WTC11 (cell line): ENCODE results near the gene RAI14. TPM values are rescaled to one million over a fixed set of nuclear protein-coding genes. Genes with fewer than 3 reads are reported as not detected.

Experiments
- ATAC-seq: fragments of 200-7000 bp; cut with Tn5 transposase; 2 replicates; pipeline ENCODE4 v1.10.0; 2021; ENCODE audit warnings: mild to moderate bottlenecking, moderate library complexity
- Bru-seq: library from RNA; stranded (reverse); fragments of 400-500 nt; gene quantifications from one replicate; lab custom pipeline; 2021; lab: Mats Ljungman, UMichigan
- CTCF ChIA-PET: fragments of 300-600 bp; sonication (Branson Sonifier 250); formaldehyde crosslinking; loops from one replicate; lab custom pipeline; 2021; ENCODE audit warnings: antibody characterized with exemption; lab: Charles Lee
- POLR2A ChIA-PET: fragments of 350-600 bp; sonication (Branson Sonifier 250); formaldehyde crosslinking; loops from one replicate; lab custom pipeline; 2021; ENCODE audit warnings: antibody characterized with exemption; lab: Charles Lee
- DNase-seq: peaks from one replicate; pipeline ENCODE4 v3.0.0; 2021; ENCODE audit warnings: low spot score
- H3K27ac Mint-ChIP-seq: 2 replicates; pipeline ENCODE4 v1.8.0; 2021; ENCODE audit warnings: mixed read lengths
- H3K27me3 Mint-ChIP-seq: 2 replicates; pipeline ENCODE4 v1.8.0; 2021; ENCODE audit warnings: low read depth, mild to moderate bottlenecking, moderate library complexity, mixed read lengths
- H3K36me3 Mint-ChIP-seq: 2 replicates; pipeline ENCODE4 v1.8.0; 2021; ENCODE audit warnings: mixed read lengths
- H3K4me1 Mint-ChIP-seq: 2 replicates; pipeline ENCODE4 v1.8.0; 2022; ENCODE audit warnings: mixed read lengths
- H3K4me3 Mint-ChIP-seq: 2 replicates; pipeline ENCODE4 v1.8.0; 2021; ENCODE audit warnings: mild to moderate bottlenecking, moderate library complexity, mixed read lengths
- H3K9me3 Mint-ChIP-seq: 2 replicates; pipeline ENCODE4 v1.8.0; 2021; ENCODE audit warnings: mixed read lengths
- CBFB ChIP-seq: sonication (generic); formaldehyde crosslinking; IDR thresholded peaks from 2 replicates; pipeline ENCODE4 v1.8.1; 2022; ENCODE audit warnings: mild to moderate bottlenecking, low read depth, missing genetic modification reagents
- CREM ChIP-seq: sonication (generic); formaldehyde crosslinking; IDR thresholded peaks from 2 replicates; pipeline ENCODE4 v1.8.1; 2022; ENCODE audit warnings: mild to moderate bottlenecking, missing genetic modification reagents, moderate library complexity
- ESRRA ChIP-seq: sonication (generic); formaldehyde crosslinking; IDR thresholded peaks from 2 replicates; pipeline ENCODE4 v1.8.1; 2022; ENCODE audit warnings: mild to moderate bottlenecking, missing genetic modification reagents, borderline replicate concordance
- GABPB1 ChIP-seq: sonication (generic); formaldehyde crosslinking; IDR thresholded peaks from 2 replicates; pipeline ENCODE4 v1.8.1; 2023; ENCODE audit warnings: mild to moderate bottlenecking, missing genetic modification reagents
- GRHL2 ChIP-seq: fragments of 250-450 bp; sonication (Bioruptor Pico); IDR thresholded peaks from 2 replicates; pipeline ENCODE4 v1.8.0; 2022; ENCODE audit warnings: mild to moderate bottlenecking, moderate library complexity; ENCODE audit not compliant: insufficient replicate concordance, severe bottlenecking
- MXD4 ChIP-seq: fragments of 250-450 bp; sonication (Bioruptor Pico); IDR thresholded peaks from 2 replicates; pipeline ENCODE4 v1.8.0; 2021; ENCODE audit warnings: mild to moderate bottlenecking, moderate library complexity, borderline replicate concordance
- SMAD4 ChIP-seq: sonication (generic); formaldehyde crosslinking; IDR thresholded peaks from 2 replicates; pipeline ENCODE4 v1.8.0; 2022; ENCODE audit warnings: mild to moderate bottlenecking, missing genetic modification reagents
- SP1 ChIP-seq: sonication (generic); formaldehyde crosslinking; conservative IDR thresholded peaks from 2 replicates; pipeline ENCODE4 v1.8.1; 2022; ENCODE audit warnings: missing genetic modification reagents
- ZNF121 ChIP-seq: sonication (generic); formaldehyde crosslinking; IDR thresholded peaks from 2 replicates; pipeline ENCODE4 v1.8.0; 2023; ENCODE audit warnings: missing genetic modification reagents
- ZNF219 ChIP-seq: sonication (generic); formaldehyde crosslinking; IDR thresholded peaks from 2 replicates; pipeline ENCODE4 v1.8.0; 2023; ENCODE audit warnings: missing genetic modification reagents, mild to moderate bottlenecking, borderline replicate concordance
- ZNF416 ChIP-seq: fragments of 250-450 bp; sonication (Bioruptor Pico); IDR thresholded peaks from 2 replicates; pipeline ENCODE4 v1.9.0; 2021; ENCODE audit warnings: mild to moderate bottlenecking, inconsistent platforms
- ZNF671 ChIP-seq: fragments of 250-450 bp; sonication (Bioruptor Pico); IDR thresholded peaks from 2 replicates; pipeline ENCODE4 v1.8.0; 2021; ENCODE audit warnings: mild to moderate bottlenecking
- long read RNA-seq, 3 experiments: library from RNA in 1 of 3; library from capped mRNA in 1 of 3; library from polyadenylated mRNA in 1 of 3; unstranded in 2 of 3; stranded (forward) in 1 of 3; transcript quantifications; one replicate each; pipeline ENCODE4 v2.0.0, GENCODE V29; 2021
- total RNA-seq: library from RNA; stranded (reverse); gene quantifications from 3 replicates; pipeline ENCODE4 v1.2.3, GENCODE V29; 2021
- TF ChIP-seq, protein P1 (sequence below): sonication (generic); formaldehyde crosslinking; IDR thresholded peaks from 2 replicates; pipeline ENCODE4 v1.8.1; 2023; ENCODE audit warnings: mild to moderate bottlenecking, moderate library complexity, missing genetic modification reagents
- TF ChIP-seq, protein P2 (sequence below): sonication (generic); formaldehyde crosslinking; IDR thresholded peaks from 2 replicates; pipeline ENCODE4 v1.8.1; 2023; ENCODE audit warnings: mild to moderate bottlenecking, missing genetic modification reagents
- TF ChIP-seq, protein P3 (sequence below): fragments of 250-450 bp; sonication (Bioruptor Pico); IDR thresholded peaks from 2 replicates; pipeline ENCODE4 v1.8.0; 2021; ENCODE audit warnings: mild to moderate bottlenecking
- TF ChIP-seq, protein P4 (sequence below): sonication (generic); formaldehyde crosslinking; IDR thresholded peaks from 2 replicates; pipeline ENCODE4 v1.8.0; 2023; ENCODE audit warnings: missing genetic modification reagents
- TF ChIP-seq, protein P5 (sequence below): sonication (generic); formaldehyde crosslinking; IDR thresholded peaks from 2 replicates; pipeline ENCODE4 v1.8.1; 2022; ENCODE audit warnings: mild to moderate bottlenecking, missing genetic modification reagents, moderate library complexity, borderline replicate concordance
- TF ChIP-seq, protein P6 (sequence below): sonication (generic); formaldehyde crosslinking; IDR thresholded peaks from 2 replicates; pipeline ENCODE4 v1.8.0; 2022; ENCODE audit warnings: mild to moderate bottlenecking, missing genetic modification reagents
- TF ChIP-seq, protein P7 (sequence below): sonication (generic); formaldehyde crosslinking; conservative IDR thresholded peaks from 2 replicates; pipeline ENCODE4 v1.8.1; 2023; ENCODE audit warnings: mild to moderate bottlenecking, low read depth, missing genetic modification reagents, moderate library complexity
- TF ChIP-seq, protein P8 (sequence below): sonication (generic); formaldehyde crosslinking; IDR thresholded peaks from 2 replicates; pipeline ENCODE4 v1.8.1; 2022; ENCODE audit warnings: missing genetic modification reagents, borderline replicate concordance

Gene RAI14
- 157 to 185 TPM (median 173 TPM) in 3 replicates for total RNA-seq
- Bru-seq, nascent RNA = percentile 93 among the genes with signal in this experiment
- long read RNA-seq, experiment 1, full-length matches to known transcripts = 588 of 770 reads
- long read RNA-seq, experiment 1, partial matches to known transcripts = 103 of 770 reads
- long read RNA-seq, experiment 1, other reads (novel, unspliced or antisense) = 79 of 770 reads
- long read RNA-seq, experiment 2, full-length matches to known transcripts = 19 of 133 reads
- long read RNA-seq, experiment 2, partial matches to known transcripts = 54 of 133 reads
- long read RNA-seq, experiment 2, other reads (novel, unspliced or antisense) = 60 of 133 reads
- long read RNA-seq, experiment 3, full-length matches to known transcripts = 4 of 26 reads
- long read RNA-seq, experiment 3, partial matches to known transcripts = 21 of 26 reads
- long read RNA-seq, experiment 3, other reads (novel, unspliced or antisense) = 1 of 26 reads

DNA sequence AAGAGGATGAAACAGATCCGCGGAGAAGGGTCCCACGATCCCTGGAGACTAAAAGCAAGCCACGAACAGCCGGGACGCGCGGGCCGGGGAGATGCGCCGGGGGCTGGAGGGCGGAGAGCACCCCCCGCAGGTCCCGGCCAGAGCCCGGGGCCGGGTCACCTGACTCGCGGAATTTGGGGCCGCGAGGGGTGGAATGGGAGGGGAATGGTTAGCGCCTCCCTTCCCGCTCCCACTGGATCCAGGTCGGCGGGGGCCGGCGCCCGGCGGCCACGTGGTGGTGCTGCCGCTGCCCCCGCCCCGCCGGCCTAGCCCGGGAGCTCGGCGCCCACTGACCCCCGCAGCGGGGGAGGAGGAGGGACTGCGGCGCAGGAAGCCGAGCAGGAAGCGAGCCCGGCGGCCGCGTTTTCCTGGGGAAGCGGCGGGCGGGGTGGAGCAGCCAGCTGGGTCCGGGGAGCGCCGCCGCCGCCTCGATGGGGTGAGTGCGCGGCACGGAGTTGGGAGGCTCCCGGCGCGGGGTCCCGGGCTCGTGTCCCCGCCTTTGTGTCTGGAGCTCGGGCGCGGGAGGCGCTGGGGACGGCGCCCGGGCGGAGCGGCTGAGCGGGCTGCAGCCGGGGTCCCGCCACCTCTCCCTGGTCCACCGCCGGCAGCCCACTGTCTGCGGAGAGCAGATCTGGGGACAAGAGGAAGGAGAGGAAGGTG is at the start of gene RAI14:
Gene RAI14, plus strand, starts transcription at position 328 of the 699 bp plus-strand sequence. CDS start 30,592 bp downstream, outside the sequence.
- H3K9me3 Mint-ChIP-seq = no peaks in the 10 kb centered on the region
- POLR2A ChIA-PET = interaction anchor here (0.6 to 1.9 kb wide), 7 partner anchors 9 to 998 kb away, joined by 3 to 7 read pairs (median 3); partner anchors contain the start of gene TTC23L
- no peak for TF ChIP-seq ZNF671
- no peak for TF ChIP-seq SMAD4 (CRISPR knock-in tag)
- no peak for TF ChIP-seq GRHL2 (CRISPR knock-in tag)
- peak; percentile 38; the same call in 1 of the 2 replicates for TF ChIP-seq ZNF416 (CRISPR knock-in tag)
- TF ChIP-seq, protein P1, sequence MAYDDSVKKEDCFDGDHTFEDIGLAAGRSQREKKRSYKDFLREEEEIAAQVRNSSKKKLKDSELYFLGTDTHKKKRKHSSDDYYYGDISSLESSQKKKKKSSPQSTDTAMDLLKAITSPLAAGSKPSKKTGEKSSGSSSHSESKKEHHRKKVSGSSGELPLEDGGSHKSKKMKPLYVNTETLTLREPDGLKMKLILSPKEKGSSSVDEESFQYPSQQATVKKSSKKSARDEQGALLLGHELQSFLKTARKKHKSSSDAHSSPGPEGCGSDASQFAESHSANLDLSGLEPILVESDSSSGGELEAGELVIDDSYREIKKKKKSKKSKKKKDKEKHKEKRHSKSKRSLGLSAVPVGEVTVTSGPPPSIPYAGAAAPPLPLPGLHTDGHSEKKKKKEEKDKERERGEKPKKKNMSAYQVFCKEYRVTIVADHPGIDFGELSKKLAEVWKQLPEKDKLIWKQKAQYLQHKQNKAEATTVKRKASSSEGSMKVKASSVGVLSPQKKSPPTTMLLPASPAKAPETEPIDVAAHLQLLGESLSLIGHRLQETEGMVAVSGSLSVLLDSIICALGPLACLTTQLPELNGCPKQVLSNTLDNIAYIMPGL (CRISPR knock-in tag) = peak; percentile 80
- TF ChIP-seq GABPB1 = no peak; the same call in 1 of the 2 replicates
- TF ChIP-seq, protein P2, sequence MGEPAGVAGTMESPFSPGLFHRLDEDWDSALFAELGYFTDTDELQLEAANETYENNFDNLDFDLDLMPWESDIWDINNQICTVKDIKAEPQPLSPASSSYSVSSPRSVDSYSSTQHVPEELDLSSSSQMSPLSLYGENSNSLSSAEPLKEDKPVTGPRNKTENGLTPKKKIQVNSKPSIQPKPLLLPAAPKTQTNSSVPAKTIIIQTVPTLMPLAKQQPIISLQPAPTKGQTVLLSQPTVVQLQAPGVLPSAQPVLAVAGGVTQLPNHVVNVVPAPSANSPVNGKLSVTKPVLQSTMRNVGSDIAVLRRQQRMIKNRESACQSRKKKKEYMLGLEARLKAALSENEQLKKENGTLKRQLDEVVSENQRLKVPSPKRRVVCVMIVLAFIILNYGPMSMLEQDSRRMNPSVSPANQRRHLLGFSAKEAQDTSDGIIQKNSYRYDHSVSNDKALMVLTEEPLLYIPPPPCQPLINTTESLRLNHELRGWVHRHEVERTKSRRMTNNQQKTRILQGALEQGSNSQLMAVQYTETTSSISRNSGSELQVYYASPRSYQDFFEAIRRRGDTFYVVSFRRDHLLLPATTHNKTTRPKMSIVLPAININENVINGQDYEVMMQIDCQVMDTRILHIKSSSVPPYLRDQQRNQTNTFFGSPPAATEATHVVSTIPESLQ = no peak
- TF ChIP-seq, protein P3, sequence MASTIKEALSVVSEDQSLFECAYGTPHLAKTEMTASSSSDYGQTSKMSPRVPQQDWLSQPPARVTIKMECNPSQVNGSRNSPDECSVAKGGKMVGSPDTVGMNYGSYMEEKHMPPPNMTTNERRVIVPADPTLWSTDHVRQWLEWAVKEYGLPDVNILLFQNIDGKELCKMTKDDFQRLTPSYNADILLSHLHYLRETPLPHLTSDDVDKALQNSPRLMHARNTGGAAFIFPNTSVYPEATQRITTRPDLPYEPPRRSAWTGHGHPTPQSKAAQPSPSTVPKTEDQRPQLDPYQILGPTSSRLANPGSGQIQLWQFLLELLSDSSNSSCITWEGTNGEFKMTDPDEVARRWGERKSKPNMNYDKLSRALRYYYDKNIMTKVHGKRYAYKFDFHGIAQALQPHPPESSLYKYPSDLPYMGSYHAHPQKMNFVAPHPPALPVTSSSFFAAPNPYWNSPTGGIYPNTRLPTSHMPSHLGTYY (CRISPR knock-in tag) = no peak
- TF ChIP-seq, protein P4, sequence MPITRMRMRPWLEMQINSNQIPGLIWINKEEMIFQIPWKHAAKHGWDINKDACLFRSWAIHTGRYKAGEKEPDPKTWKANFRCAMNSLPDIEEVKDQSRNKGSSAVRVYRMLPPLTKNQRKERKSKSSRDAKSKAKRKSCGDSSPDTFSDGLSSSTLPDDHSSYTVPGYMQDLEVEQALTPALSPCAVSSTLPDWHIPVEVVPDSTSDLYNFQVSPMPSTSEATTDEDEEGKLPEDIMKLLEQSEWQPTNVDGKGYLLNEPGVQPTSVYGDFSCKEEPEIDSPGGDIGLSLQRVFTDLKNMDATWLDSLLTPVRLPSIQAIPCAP = no peak
- TF ChIP-seq ZNF121 (CRISPR knock-in tag) = no peak
- TF ChIP-seq, protein P5, sequence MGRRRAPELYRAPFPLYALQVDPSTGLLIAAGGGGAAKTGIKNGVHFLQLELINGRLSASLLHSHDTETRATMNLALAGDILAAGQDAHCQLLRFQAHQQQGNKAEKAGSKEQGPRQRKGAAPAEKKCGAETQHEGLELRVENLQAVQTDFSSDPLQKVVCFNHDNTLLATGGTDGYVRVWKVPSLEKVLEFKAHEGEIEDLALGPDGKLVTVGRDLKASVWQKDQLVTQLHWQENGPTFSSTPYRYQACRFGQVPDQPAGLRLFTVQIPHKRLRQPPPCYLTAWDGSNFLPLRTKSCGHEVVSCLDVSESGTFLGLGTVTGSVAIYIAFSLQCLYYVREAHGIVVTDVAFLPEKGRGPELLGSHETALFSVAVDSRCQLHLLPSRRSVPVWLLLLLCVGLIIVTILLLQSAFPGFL (CRISPR knock-in tag) = no peak
- no peak for TF ChIP-seq ZNF219 (CRISPR knock-in tag)
- no peak for TF ChIP-seq MXD4
- peak; percentile 40; the same call in 1 of the 2 replicates for TF ChIP-seq ESRRA
- TF ChIP-seq SP1 (CRISPR knock-in tag) = peak; percentile 68
- TF ChIP-seq, protein P6, sequence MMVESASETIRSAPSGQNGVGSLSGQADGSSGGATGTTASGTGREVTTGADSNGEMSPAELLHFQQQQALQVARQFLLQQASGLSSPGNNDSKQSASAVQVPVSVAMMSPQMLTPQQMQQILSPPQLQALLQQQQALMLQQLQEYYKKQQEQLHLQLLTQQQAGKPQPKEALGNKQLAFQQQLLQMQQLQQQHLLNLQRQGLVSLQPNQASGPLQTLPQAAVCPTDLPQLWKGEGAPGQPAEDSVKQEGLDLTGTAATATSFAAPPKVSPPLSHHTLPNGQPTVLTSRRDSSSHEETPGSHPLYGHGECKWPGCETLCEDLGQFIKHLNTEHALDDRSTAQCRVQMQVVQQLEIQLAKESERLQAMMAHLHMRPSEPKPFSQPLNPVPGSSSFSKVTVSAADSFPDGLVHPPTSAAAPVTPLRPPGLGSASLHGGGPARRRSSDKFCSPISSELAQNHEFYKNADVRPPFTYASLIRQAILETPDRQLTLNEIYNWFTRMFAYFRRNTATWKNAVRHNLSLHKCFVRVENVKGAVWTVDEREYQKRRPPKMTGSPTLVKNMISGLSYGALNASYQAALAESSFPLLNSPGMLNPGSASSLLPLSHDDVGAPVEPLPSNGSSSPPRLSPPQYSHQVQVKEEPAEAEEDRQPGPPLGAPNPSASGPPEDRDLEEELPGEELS (CRISPR knock-in tag) = 0 out of 2 replicates have a peak, but pooled peaks have one; percentile 46
- TF ChIP-seq CBFB (CRISPR knock-in tag) = no peak
- TF ChIP-seq, protein P7, sequence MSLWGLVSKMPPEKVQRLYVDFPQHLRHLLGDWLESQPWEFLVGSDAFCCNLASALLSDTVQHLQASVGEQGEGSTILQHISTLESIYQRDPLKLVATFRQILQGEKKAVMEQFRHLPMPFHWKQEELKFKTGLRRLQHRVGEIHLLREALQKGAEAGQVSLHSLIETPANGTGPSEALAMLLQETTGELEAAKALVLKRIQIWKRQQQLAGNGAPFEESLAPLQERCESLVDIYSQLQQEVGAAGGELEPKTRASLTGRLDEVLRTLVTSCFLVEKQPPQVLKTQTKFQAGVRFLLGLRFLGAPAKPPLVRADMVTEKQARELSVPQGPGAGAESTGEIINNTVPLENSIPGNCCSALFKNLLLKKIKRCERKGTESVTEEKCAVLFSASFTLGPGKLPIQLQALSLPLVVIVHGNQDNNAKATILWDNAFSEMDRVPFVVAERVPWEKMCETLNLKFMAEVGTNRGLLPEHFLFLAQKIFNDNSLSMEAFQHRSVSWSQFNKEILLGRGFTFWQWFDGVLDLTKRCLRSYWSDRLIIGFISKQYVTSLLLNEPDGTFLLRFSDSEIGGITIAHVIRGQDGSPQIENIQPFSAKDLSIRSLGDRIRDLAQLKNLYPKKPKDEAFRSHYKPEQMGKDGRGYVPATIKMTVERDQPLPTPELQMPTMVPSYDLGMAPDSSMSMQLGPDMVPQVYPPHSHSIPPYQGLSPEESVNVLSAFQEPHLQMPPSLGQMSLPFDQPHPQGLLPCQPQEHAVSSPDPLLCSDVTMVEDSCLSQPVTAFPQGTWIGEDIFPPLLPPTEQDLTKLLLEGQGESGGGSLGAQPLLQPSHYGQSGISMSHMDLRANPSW = no peak
- TF ChIP-seq, protein P8, sequence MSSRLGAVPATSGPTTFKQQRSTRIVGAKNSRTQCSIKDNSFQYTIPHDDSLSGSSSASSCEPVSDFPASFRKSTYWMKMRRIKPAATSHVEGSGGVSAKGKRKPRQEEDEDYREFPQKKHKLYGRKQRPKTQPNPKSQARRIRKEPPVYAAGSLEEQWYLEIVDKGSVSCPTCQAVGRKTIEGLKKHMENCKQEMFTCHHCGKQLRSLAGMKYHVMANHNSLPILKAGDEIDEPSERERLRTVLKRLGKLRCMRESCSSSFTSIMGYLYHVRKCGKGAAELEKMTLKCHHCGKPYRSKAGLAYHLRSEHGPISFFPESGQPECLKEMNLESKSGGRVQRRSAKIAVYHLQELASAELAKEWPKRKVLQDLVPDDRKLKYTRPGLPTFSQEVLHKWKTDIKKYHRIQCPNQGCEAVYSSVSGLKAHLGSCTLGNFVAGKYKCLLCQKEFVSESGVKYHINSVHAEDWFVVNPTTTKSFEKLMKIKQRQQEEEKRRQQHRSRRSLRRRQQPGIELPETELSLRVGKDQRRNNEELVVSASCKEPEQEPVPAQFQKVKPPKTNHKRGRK = no peak
- TF ChIP-seq CREM (CRISPR knock-in tag) = no peak

More for the DNA sequence above, at the start of gene RAI14:
- Mint-ChIP-seq H3K27me3 (no peaks in the 10 kb centered on the region), H3K36me3 (peaks cover 11% of the 10 kb centered on the region), H3K4me3 (peak within 1 kb of the TSS; percentile 85), H3K4me1 (peaks cover 59% of the 10 kb centered on the region), H3K27ac (peak within 1 kb of the TSS; percentile 96)
- ATAC-seq (peak; percentile 74), DNase-seq (peak; percentile 84)
- CTCF ChIA-PET = interaction anchor here (0.5 to 1.8 kb wide), 6 partner anchors 30 to 181 kb away, joined by 3 to 6 read pairs (median 4); no protein-coding TSS in a partner anchor
